ENCODE results near the gene PDGFD.

DNA sequence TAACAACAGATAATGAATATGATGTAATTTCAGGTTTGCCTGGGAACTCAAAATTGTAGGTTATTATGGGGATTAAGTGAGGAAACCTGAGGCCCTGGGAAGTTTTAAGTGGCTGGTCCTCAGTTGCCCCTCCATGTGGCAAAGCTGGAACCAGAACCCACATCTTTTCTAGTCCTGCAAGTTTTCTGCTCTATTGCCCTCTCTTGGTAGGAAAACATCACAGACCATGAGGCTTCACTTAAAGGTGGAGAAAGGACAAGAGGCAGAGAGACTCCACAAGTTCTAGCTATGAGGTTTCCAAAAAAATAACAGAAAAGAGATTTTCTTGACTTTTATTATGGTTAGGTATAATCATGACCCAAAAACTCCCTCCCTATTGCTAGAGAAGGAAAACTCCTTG lies 243.0 kb downstream of the PDGFD start:
- TF ChIP-seq POLR2A (IDR thresholded peaks at IDR 0.05): no peak
- TF ChIP-seq, protein P1, sequence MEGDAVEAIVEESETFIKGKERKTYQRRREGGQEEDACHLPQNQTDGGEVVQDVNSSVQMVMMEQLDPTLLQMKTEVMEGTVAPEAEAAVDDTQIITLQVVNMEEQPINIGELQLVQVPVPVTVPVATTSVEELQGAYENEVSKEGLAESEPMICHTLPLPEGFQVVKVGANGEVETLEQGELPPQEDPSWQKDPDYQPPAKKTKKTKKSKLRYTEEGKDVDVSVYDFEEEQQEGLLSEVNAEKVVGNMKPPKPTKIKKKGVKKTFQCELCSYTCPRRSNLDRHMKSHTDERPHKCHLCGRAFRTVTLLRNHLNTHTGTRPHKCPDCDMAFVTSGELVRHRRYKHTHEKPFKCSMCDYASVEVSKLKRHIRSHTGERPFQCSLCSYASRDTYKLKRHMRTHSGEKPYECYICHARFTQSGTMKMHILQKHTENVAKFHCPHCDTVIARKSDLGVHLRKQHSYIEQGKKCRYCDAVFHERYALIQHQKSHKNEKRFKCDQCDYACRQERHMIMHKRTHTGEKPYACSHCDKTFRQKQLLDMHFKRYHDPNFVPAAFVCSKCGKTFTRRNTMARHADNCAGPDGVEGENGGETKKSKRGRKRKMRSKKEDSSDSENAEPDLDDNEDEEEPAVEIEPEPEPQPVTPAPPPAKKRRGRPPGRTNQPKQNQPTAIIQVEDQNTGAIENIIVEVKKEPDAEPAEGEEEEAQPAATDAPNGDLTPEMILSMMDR (IDR thresholded peaks at IDR 0.05): no peak

All from ovary (tissue), 3 donors.